IPS-18a (cell line): Measurements from ENCODE around the gene NME1.
A peak's percentile ranks its signal among the peaks of the same experiment; 100 is the strongest.

Source experiments
- H3K27ac ChIP-seq: one replicate; pipeline ENCODE4 v1.5.1; 2013; ENCODE audit warnings: low read length
- H3K27me3 ChIP-seq: one replicate; pipeline ENCODE4 v1.6.1; 2013; ENCODE audit warnings: mild to moderate bottlenecking, low read length; ENCODE audit not compliant: control insufficient read depth, insufficient read depth
- H3K36me3 ChIP-seq: one replicate; pipeline ENCODE4 v1.6.1; 2013; ENCODE audit warnings: low read depth, low read length; ENCODE audit not compliant: control insufficient read depth
- H3K4me1 ChIP-seq: one replicate; pipeline ENCODE4 v1.6.1; 2013; ENCODE audit warnings: low read depth, low read length; ENCODE audit not compliant: control insufficient read depth
- H3K4me3 ChIP-seq: one replicate; pipeline ENCODE4 v1.5.1; 2013; ENCODE audit warnings: low read length
- H3K9ac ChIP-seq: one replicate; pipeline ENCODE4 v1.6.1; 2013; ENCODE audit warnings: mild to moderate bottlenecking, low read length, moderate library complexity
- H3K9me3 ChIP-seq: one replicate; pipeline ENCODE4 v1.6.1; 2013; ENCODE audit warnings: low read depth, low read length; ENCODE audit not compliant: control insufficient read depth

NME1 gene

DNA sequence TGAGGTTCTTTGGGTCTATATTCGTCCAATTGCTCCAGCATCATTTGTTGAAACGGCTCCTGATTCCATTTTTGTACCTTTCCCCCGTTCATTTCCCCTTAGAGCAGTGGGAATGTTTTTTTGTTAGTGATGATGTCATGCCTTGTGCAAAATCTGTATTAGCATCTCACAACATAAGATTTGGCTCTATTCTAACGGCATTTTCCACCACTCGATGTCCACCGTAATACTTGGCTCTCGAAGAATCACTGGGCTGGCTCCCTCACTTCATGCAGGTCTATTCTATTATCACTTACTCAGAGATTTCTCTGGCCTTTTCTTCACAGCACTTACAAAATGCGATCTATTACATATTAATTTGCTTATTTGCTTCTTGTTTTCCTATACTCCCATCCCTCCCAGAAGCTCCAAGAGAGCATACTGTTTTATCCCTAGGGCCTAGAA, 571 bp upstream of the NME1 start:
- Histone ChIP-seq H3K4me1 (peaks cover 4% of the 10 kb centered on the region), H3K27ac (peak overlapping the region; percentile 65), H3K9ac (peak overlapping the region; percentile 95), H3K36me3 (peaks cover 18% of the 10 kb centered on the region), H3K4me3 (peak overlapping the region; percentile 96), H3K27me3 (no peaks in the 10 kb centered on the region), H3K9me3 (no peaks in the 10 kb centered on the region)

DNA sequence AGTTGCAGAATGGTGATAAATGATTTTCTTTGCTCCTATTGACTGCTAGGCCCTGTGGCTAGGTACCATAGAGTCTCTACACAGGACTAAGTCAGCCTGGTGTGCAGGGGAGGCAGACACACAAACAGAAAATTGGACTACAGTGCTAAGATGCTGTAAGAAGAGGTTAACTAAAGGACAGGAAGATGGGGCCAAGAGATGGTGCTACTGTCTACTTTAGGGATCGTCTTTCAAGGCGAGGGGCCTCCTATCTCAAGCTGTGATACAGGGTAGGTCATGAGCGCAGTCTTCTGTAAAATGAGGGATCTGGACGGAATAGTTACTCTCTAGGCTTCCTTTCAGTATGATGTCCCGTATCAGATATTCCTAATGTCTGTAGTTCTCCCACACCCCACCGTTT, 817 bp downstream of the NME1 start:
- Histone ChIP-seq H3K9ac (peak overlapping the region; percentile 95), H3K4me3 (peak overlapping the region; percentile 96), H3K27me3 (no peaks in the 10 kb centered on the region), H3K9me3 (no peaks in the 10 kb centered on the region), H3K27ac (peak overlapping the region; percentile 87), H3K4me1 (peaks cover 4% of the 10 kb centered on the region), H3K36me3 (peaks cover 24% of the 10 kb centered on the region)

DNA sequence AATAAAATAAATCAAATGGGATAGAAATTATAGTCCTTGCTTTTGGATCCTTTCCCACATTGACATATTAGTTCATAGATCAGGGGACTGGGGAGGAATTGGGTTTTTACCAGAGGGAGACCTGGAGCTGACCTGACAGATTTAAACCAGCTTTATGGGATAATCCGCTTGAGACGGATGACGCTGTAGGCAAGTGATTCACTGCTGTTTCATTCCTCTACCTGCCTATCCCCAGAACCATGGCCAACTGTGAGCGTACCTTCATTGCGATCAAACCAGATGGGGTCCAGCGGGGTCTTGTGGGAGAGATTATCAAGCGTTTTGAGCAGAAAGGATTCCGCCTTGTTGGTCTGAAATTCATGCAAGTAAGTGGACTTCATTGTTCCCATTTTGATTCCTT, 2.1 kb downstream of the NME1 start:
- Histone ChIP-seq H3K4me1 (peaks cover 4% of the 10 kb centered on the region), H3K9me3 (no peaks in the 10 kb centered on the region), H3K27me3 (no peaks in the 10 kb centered on the region), H3K36me3 (peaks cover 33% of the 10 kb centered on the region), H3K27ac (no peak overlapping the region), H3K4me3 (no peak overlapping the region), H3K9ac (no peak overlapping the region)

DNA sequence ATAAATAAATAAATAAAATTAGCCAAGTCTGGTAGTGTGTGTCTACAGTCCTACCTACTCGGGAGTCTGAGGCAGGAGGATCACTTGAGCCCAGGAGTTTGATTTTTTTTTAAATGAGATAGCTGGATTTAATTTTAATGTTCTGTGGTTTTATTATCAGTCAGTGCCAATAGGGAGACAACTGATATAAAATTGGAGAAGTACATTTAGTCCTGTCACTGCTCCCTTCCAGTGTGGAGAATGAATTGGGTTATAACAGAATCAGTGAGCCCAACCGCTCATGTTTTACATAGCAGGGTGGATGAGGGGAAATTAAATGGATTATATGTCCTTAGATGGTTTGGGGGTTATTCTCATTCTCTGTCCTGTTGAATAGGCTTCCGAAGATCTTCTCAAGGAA, 6.2 kb downstream of the NME1 start:
- Histone ChIP-seq H3K9me3 (no peaks in the 10 kb centered on the region), H3K4me1 (peaks cover 2% of the 10 kb centered on the region), H3K4me3 (no peak overlapping the region), H3K36me3 (peaks cover 63% of the 10 kb centered on the region), H3K27ac (no peak overlapping the region), H3K9ac (no peak overlapping the region), H3K27me3 (no peaks in the 10 kb centered on the region)

DNA sequence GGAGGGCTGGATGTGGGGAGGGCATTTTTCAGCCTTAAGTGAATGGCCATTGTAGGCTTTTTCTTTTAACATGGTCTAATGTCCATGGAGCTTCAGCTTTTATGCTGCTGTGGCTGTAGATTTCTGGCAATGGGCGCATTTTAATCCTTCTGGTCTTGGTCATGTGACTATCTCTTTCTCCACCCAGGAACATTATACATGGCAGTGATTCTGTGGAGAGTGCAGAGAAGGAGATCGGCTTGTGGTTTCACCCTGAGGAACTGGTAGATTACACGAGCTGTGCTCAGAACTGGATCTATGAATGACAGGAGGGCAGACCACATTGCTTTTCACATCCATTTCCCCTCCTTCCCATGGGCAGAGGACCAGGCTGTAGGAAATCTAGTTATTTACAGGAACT, 8.2 kb downstream of the NME1 start:
- H3K4me3 ChIP-seq = no peak overlapping the region
- no peak overlapping the region for H3K9ac ChIP-seq
- no peak overlapping the region for H3K27ac ChIP-seq
- H3K36me3 ChIP-seq = peaks cover 56% of the 10 kb centered on the region
- H3K9me3 ChIP-seq = no peaks in the 10 kb centered on the region
- H3K4me1 ChIP-seq = no peaks in the 10 kb centered on the region
- no peaks in the 10 kb centered on the region for H3K27me3 ChIP-seq

DNA sequence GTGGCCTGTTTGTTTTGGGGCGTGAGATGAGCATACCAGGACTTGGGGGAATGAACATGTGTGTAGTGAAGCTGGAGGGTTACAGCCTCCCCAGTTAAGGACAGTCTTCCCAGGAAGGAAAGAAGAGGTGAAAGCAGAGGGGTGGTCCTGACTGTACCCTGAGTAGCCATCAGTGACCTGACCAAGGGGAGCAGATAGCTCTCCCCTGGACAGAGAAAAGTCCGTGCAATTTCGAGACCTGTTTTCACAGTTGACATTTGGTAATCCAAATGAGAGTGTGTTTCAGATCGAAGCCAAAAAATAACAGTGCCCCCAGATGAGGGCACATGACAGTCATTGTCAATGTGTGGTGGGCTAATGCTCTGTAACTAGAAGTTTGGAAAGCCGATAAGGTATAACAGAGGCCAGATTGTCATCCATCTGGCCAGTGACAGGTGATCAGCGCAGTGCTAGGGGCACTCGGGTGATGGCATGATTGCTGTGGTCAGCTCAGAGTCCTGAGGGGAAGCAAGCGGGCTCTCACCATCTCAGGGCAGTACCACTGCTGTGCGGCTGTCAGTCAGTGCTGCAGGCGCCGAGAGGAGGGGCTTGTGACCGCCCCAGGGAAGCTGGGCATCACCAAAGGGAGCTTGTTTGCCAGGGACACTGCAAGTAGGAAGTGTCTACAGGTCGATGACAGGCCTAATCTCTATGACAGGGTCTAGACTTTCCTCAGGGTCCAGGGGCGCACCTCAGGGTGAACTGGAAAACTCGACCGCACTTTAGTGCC, 11.7 kb downstream of the NME1 start:
- peak overlapping the region; percentile 75 for H3K4me3 ChIP-seq
- peaks cover 55% of the 10 kb centered on the region for H3K36me3 ChIP-seq
- H3K27ac ChIP-seq = no peak overlapping the region
- H3K9ac ChIP-seq = no peak overlapping the region
- H3K27me3 ChIP-seq = no peaks in the 10 kb centered on the region
- H3K4me1 ChIP-seq = no peaks in the 10 kb centered on the region
- no peaks in the 10 kb centered on the region for H3K9me3 ChIP-seq

- Histone ChIP-seq H3K4me3 (peak overlapping the region; percentile 75), H3K36me3 (peaks cover 55% of the 10 kb centered on the region), H3K4me1 (no peaks in the 10 kb centered on the region), H3K9me3 (no peaks in the 10 kb centered on the region), H3K27me3 (no peaks in the 10 kb centered on the region), H3K9ac (peak overlapping the region; percentile 59), H3K27ac (no peak overlapping the region)
These were observed 12.4 kb downstream of the NME1 start for GRCh38 chr17:51165680-51166197.

DNA sequence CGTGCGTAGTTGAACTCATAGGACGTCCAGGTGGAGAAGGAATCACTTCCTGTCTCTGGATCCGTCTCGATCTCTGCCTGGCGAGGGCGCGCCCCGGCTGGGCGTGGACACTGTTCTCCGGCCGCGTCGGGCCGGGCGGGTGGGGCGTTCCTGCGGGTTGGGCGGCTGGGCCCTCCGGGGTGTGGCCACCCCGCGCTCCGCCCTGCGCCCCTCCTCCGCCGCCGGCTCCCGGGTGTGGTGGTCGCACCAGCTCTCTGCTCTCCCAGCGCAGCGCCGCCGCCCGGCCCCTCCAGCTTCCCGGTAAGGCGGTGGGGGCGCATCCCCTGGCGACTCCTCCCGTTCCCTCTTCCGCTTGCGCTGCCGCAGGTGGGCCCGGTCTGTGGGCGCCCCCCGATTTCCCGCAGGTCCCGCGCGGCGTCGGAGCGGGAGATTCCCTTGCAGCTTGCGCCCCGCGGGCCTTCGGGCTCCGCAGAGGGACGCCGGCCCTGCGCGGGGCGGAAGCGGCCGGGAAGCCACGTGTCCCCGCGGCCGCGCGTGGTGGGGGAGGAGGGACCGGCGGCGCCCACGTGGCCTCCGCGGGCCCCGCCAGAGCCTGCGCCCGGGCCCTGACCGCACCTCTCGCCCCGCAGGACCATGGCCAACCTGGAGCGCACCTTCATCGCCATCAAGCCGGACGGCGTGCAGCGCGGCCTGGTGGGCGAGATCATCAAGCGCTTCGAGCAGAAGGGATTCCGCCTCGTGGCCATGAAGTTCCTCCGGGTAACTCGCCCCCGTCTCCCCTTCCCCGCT, 13.0 kb downstream of the NME1 start, which contains the start of gene NME2:
TSS of gene NME2 (plus strand) at position 214 of the 789 bp plus-strand sequence. CDS start at position 634, 420 bp downstream.
- peaks cover 55% of the 10 kb centered on the region for H3K36me3 ChIP-seq
- H3K9ac ChIP-seq = peak within 1 kb of the TSS; percentile 80

GRCh38 chr17:51166987-51167931, 13.9 kb downstream of the NME1 start:
- Histone ChIP-seq H3K4me1 (no peaks in the 10 kb centered on the region), H3K9me3 (no peaks in the 10 kb centered on the region), H3K27me3 (no peaks in the 10 kb centered on the region), H3K27ac (no peak overlapping the region), H3K36me3 (peaks cover 55% of the 10 kb centered on the region), H3K9ac (peak overlapping the region; percentile 80), H3K4me3 (peak overlapping the region; percentile 75)

More for the DNA sequence above, 13.0 kb downstream of the NME1 start, which contains the start of gene NME2:
- H3K4me3 ChIP-seq = peak within 1 kb of the TSS; percentile 75
- no peak within 1 kb of the TSS for H3K27ac ChIP-seq
- H3K4me1 ChIP-seq = no peaks in the 10 kb centered on the region
- H3K27me3 ChIP-seq = no peaks in the 10 kb centered on the region
- no peaks in the 10 kb centered on the region for H3K9me3 ChIP-seq

DNA sequence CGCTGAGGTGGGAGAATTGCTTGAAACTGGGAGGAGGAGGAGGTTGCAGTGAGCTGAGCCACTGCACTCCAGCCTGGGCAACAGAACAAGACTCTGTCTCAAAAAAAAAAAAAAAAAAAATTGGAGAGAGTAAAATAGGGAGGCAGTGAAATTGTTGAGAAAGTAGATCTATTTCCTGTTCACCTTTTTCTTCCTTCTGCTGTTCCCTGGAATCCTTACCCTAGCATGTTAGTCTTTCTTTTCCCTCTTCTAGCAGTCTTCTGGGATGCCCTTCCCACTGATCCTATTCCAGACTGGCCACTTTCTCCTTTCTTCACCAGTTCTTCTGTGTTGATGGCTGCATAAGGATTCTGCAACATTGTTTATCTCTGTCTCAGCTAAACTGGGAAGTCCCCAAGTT, 16.0 kb downstream of the NME1 start:
- Histone ChIP-seq H3K36me3 (peaks cover 44% of the 10 kb centered on the region), H3K4me1 (no peaks in the 10 kb centered on the region), H3K4me3 (no peak overlapping the region), H3K27me3 (no peaks in the 10 kb centered on the region), H3K9me3 (no peaks in the 10 kb centered on the region), H3K9ac (no peak overlapping the region), H3K27ac (no peak overlapping the region)

DNA sequence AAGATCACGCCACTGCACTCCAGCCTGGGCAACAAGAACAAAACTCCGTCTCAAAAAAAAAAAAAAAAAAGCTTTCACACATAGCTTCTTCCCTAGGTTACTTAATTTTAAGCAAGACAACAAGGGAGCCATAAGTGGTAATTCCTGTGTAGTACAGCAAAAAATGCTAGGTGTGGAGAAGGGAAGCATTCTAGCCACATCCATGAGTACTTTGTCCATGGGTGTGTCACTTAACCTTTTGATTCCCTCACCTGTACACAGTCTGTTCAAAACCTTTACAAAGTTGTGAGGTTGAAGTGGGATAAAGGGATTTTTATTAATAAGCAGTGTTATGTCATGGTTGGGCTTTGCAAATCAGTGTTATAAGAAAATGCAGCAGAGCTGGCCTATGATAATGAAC, 17.4 kb downstream of the NME1 start:
- H3K27me3 ChIP-seq = no peaks in the 10 kb centered on the region
- H3K27ac ChIP-seq = no peak overlapping the region
- peaks cover 44% of the 10 kb centered on the region for H3K36me3 ChIP-seq
- H3K4me3 ChIP-seq = no peak overlapping the region
- no peaks in the 10 kb centered on the region for H3K9me3 ChIP-seq
- no peak overlapping the region for H3K9ac ChIP-seq
- no peaks in the 10 kb centered on the region for H3K4me1 ChIP-seq
